HEK293 (cell line): ENCODE measurements around the gene RXFP4.

Experiments
- CTCF ChIA-PET: fragments of 350-600 bp; formaldehyde crosslinking; extraction: SDS; loops from one replicate; lab custom pipeline; 2021; ENCODE audit warnings: antibody characterized with exemption; lab: Yijun Ruan, JAX
- POLR2A ChIA-PET: fragments of 300-600 bp; formaldehyde crosslinking; extraction: SDS; loops from one replicate; lab custom pipeline; 2020; ENCODE audit warnings: antibody characterized with exemption, inconsistent platforms; lab: Yijun Ruan, JAX
- H3K27ac ChIP-seq: fragments of 200-500 bp; sonication (Bioruptor generic); 2 replicates; pipeline ENCODE4 v1.5.1; 2014; ENCODE audit warnings: low read depth, low read length, control low read depth, inconsistent platforms; ENCODE audit errors: extremely low read depth
- H3K36me3 ChIP-seq, 2 experiments: fragments of 200-500 bp in 1 of 2; sonication (Bioruptor generic) in 1 of 2; 1 replicate in 1 of 2; 2 replicates in 1 of 2; pipeline ENCODE4 v1.5.1; 2014 to 2017; ENCODE audit warnings: inconsistent platforms in 2 of 2, low read length in 2 of 2; ENCODE audit not compliant: control insufficient read depth in 2 of 2, insufficient read depth in 1 of 2
- H3K4me1 ChIP-seq: fragments of 200-500 bp; sonication (Bioruptor generic); 2 replicates; pipeline ENCODE4 v1.5.1; 2014; ENCODE audit warnings: mild to moderate bottlenecking, low read length, inconsistent platforms; ENCODE audit not compliant: control insufficient read depth, insufficient read depth
- H3K4me3 ChIP-seq: 2 replicates; pipeline ENCODE4 v1.5.1; 2011; ENCODE audit warnings: low read depth, mild to moderate bottlenecking, control low read depth, low read length, moderate library complexity
- H3K9me3 ChIP-seq: fragments of 200-500 bp; sonication (Bioruptor generic); 2 replicates; pipeline ENCODE4 v1.5.1; 2014; ENCODE audit warnings: low read depth, low read length, inconsistent platforms; ENCODE audit not compliant: control insufficient read depth, insufficient read depth
- BCL11B ChIP-seq: fragments of 450-650 bp; formaldehyde crosslinking; IDR thresholded peaks from 2 replicates; pipeline ENCODE4 v1.5.1; 2016; ENCODE audit warnings: low read depth, missing biosample characterization, missing genetic modification characterization
- CTCF ChIP-seq: fragments of 450-650 bp; formaldehyde crosslinking; IDR thresholded peaks from 2 replicates; pipeline ENCODE4 v1.5.1; 2016; ENCODE audit warnings: missing biosample characterization, missing genetic modification characterization
- IKZF3 ChIP-seq: fragments of 450-650 bp; IDR thresholded peaks from 2 replicates; pipeline ENCODE4 v1.5.0; 2018; ENCODE audit warnings: missing biosample characterization, mild to moderate bottlenecking, missing genetic modification characterization, moderate library complexity
- KLF1 ChIP-seq: fragments of 450-650 bp; formaldehyde crosslinking; IDR thresholded peaks from 2 replicates; pipeline ENCODE4 v1.5.1; 2016; ENCODE audit warnings: missing biosample characterization, missing genetic modification characterization
- KLF7 ChIP-seq: fragments of 450-650 bp; formaldehyde crosslinking; IDR thresholded peaks from 2 replicates; pipeline ENCODE4 v1.5.1; 2016; ENCODE audit warnings: missing biosample characterization, missing genetic modification characterization, borderline replicate concordance
- KLF8 ChIP-seq: fragments of 450-650 bp; formaldehyde crosslinking; IDR thresholded peaks from 2 replicates; pipeline ENCODE4 v1.5.1; 2016; ENCODE audit warnings: missing biosample characterization, missing genetic modification characterization
- MZF1 ChIP-seq: fragments of 450-650 bp; formaldehyde crosslinking; IDR thresholded peaks from 2 replicates; pipeline ENCODE4 v1.5.1; 2017; ENCODE audit warnings: missing biosample characterization, missing genetic modification characterization, borderline replicate concordance
- PRDM1 ChIP-seq: fragments of 450-650 bp; formaldehyde crosslinking; IDR thresholded peaks from 2 replicates; pipeline ENCODE4; 2016; ENCODE audit warnings: missing biosample characterization, missing genetic modification characterization
- RBAK ChIP-seq: fragments of 450-650 bp; formaldehyde crosslinking; IDR thresholded peaks from 2 replicates; pipeline ENCODE4 v1.5.1; 2016; ENCODE audit warnings: missing biosample characterization, missing genetic modification characterization
- SCRT2 ChIP-seq: fragments of 450-650 bp; formaldehyde crosslinking; IDR thresholded peaks from 2 replicates; pipeline ENCODE4 v1.5.1; 2016; ENCODE audit warnings: missing biosample characterization, missing genetic modification characterization
- TRIM28 ChIP-seq: IDR thresholded peaks from 2 replicates; pipeline ENCODE4 v1.6.1; 2011; ENCODE audit warnings: low read length, control low read depth, borderline replicate concordance
- ZBTB17 ChIP-seq: fragments of 450-650 bp; formaldehyde crosslinking; IDR thresholded peaks from 2 replicates; pipeline ENCODE4 v1.5.1; 2016; ENCODE audit warnings: missing biosample characterization, missing genetic modification characterization
- ZBTB21 ChIP-seq: fragments of 450-650 bp; formaldehyde crosslinking; IDR thresholded peaks from 2 replicates; pipeline ENCODE4 v1.5.1; 2017; ENCODE audit warnings: missing biosample characterization, missing genetic modification characterization
- ZNF114 ChIP-seq: fragments of 450-650 bp; formaldehyde crosslinking; IDR thresholded peaks from 2 replicates; pipeline ENCODE4 v1.5.0; 2017; ENCODE audit warnings: missing biosample characterization, missing genetic modification characterization
- ZNF140 ChIP-seq: fragments of 450-650 bp; formaldehyde crosslinking; IDR thresholded peaks from 2 replicates; pipeline ENCODE4 v1.5.1; 2016; ENCODE audit warnings: missing biosample characterization, missing genetic modification characterization
- ZNF184 ChIP-seq: fragments of 450-650 bp; IDR thresholded peaks from 2 replicates; pipeline ENCODE4 v1.5.1; 2018; ENCODE audit warnings: missing biosample characterization, mild to moderate bottlenecking, missing genetic modification characterization
- ZNF302 ChIP-seq: fragments of 450-650 bp; formaldehyde crosslinking; IDR thresholded peaks from 2 replicates; pipeline ENCODE4 v1.5.1; 2016; ENCODE audit warnings: missing biosample characterization, missing genetic modification characterization, low read depth
- ZNF354C ChIP-seq: fragments of 450-650 bp; formaldehyde crosslinking; IDR thresholded peaks from 2 replicates; pipeline ENCODE4 v1.5.1; 2016; ENCODE audit warnings: missing biosample characterization, missing genetic modification characterization, low read depth, borderline replicate concordance
- ZNF366 ChIP-seq: fragments of 450-650 bp; formaldehyde crosslinking; conservative IDR thresholded peaks from 2 replicates; pipeline ENCODE4 v1.5.1; 2016; ENCODE audit warnings: missing biosample characterization, missing genetic modification characterization
- ZNF394 ChIP-seq: fragments of 450-650 bp; formaldehyde crosslinking; IDR thresholded peaks from 2 replicates; pipeline ENCODE4 v1.5.1; 2016; ENCODE audit warnings: missing biosample characterization, missing genetic modification characterization, mild to moderate bottlenecking, moderate library complexity, borderline replicate concordance
- ZNF449 ChIP-seq: fragments of 450-650 bp; formaldehyde crosslinking; IDR thresholded peaks from 2 replicates; pipeline ENCODE4 v1.5.1; 2017; ENCODE audit warnings: missing biosample characterization, mild to moderate bottlenecking, missing genetic modification characterization, moderate library complexity
- ZNF48 ChIP-seq: fragments of 450-650 bp; formaldehyde crosslinking; IDR thresholded peaks from 2 replicates; pipeline ENCODE4 v1.5.1; 2016; ENCODE audit warnings: missing biosample characterization, missing genetic modification characterization
- ZNF501 ChIP-seq: fragments of 450-650 bp; formaldehyde crosslinking; IDR thresholded peaks from 2 replicates; pipeline ENCODE4 v1.5.1; 2016; ENCODE audit warnings: missing biosample characterization, missing genetic modification characterization
- ZNF549 ChIP-seq: fragments of 450-650 bp; IDR thresholded peaks from 2 replicates; pipeline ENCODE4 v1.5.1; 2018; ENCODE audit warnings: missing biosample characterization, missing genetic modification characterization, mild to moderate bottlenecking, inconsistent platforms, moderate library complexity
- ZNF555 ChIP-seq: fragments of 450-650 bp; formaldehyde crosslinking; conservative IDR thresholded peaks from 2 replicates; pipeline ENCODE4 v1.5.1; 2017; ENCODE audit warnings: missing biosample characterization, mild to moderate bottlenecking, missing genetic modification characterization, inconsistent platforms
- ZNF660 ChIP-seq: fragments of 450-650 bp; IDR thresholded peaks from 2 replicates; pipeline ENCODE4 v1.5.1; 2018; ENCODE audit warnings: missing biosample characterization, mild to moderate bottlenecking, missing genetic modification characterization
- ZSCAN30 ChIP-seq: fragments of 450-650 bp; IDR thresholded peaks from 2 replicates; pipeline ENCODE4 v1.5.1; 2018; ENCODE audit warnings: missing biosample characterization, mild to moderate bottlenecking, missing genetic modification characterization, moderate library complexity
- ZSCAN4 ChIP-seq: fragments of 450-650 bp; formaldehyde crosslinking; IDR thresholded peaks from 2 replicates; pipeline ENCODE4 v1.5.1; 2017; ENCODE audit warnings: missing biosample characterization, missing genetic modification characterization
- TF ChIP-seq, protein P1 (sequence below): fragments of 450-650 bp; formaldehyde crosslinking; IDR thresholded peaks from 2 replicates; pipeline ENCODE4 v1.5.1; 2016; ENCODE audit warnings: missing biosample characterization, missing genetic modification characterization
- TF ChIP-seq, protein P2 (sequence below): fragments of 450-650 bp; formaldehyde crosslinking; IDR thresholded peaks from 2 replicates; pipeline ENCODE4 v1.5.1; 2017; ENCODE audit warnings: missing biosample characterization, missing genetic modification characterization
- TF ChIP-seq, protein P3 (sequence below): fragments of 450-650 bp; formaldehyde crosslinking; IDR thresholded peaks from 2 replicates; pipeline ENCODE4 v1.5.1; 2016; ENCODE audit warnings: missing biosample characterization, missing genetic modification characterization, low read depth

The RXFP4 gene

GRCh38 chr1:155938220-155938627 is 3.2 kb upstream of the RXFP4 start:
- POLR2A ChIA-PET = interaction anchor here (0.5 to 1.4 kb wide), 8 partner anchors 37 to 676 kb away, joined by 3 to 8 read pairs (median 4); no protein-coding TSS in a partner anchor
- peaks cover 3 to 6% of the 10 kb centered on the region in 2 experiments; a peak in 2 of 3 replicates for H3K36me3 ChIP-seq
- no peak overlapping the region for H3K4me3 ChIP-seq
- CTCF ChIA-PET = interaction anchor here (0.6 to 5.3 kb wide), 41 partner anchors 11 to 894 kb away, joined by 3 to 104 read pairs (median 4); partner anchors contain the start of gene ARHGEF2
- H3K27ac ChIP-seq = no peak overlapping the region
- H3K9me3 ChIP-seq = no peaks in the 10 kb centered on the region
- peaks cover 19% of the 10 kb centered on the region for H3K4me1 ChIP-seq
- TF ChIP-seq ZNF660 (tag by site-specific recombination) (peak; percentile 85; the same call in 1 of the 2 replicates), ZSCAN4 (tag by site-specific recombination) (no peak), ZNF449 (tag by site-specific recombination) (peak; percentile 98), ZSCAN30 (tag by site-specific recombination) (0 out of 2 replicates have a peak, but pooled peaks have one; percentile 14), ZNF354C (no peak), IKZF3 (peak; percentile 96), RBAK (tag by site-specific recombination) (no peak), PRDM1 (tag by site-specific recombination) (peak; percentile 79), ZNF366 (tag by site-specific recombination) (0 out of 2 replicates have a peak, but pooled peaks have one; percentile 44), ZNF140 (tag by site-specific recombination) (no peak), ZNF549 (no peak), SCRT2 (tag by site-specific recombination) (no peak), MZF1 (no peak), BCL11B (tag by site-specific recombination) (no peak), KLF7 (tag by site-specific recombination) (no peak), ZNF394 (tag by site-specific recombination) (peak; percentile 51; the same call in 1 of the 2 replicates), ZNF48 (tag by site-specific recombination) (no peak), ZNF555 (no peak), ZNF501 (tag by site-specific recombination) (no peak), ZNF114 (tag by site-specific recombination) (no peak), ZBTB17 (tag by site-specific recombination) (peak; percentile 44; the same call in 1 of the 2 replicates), ZNF302 (tag by site-specific recombination) (no peak), KLF1 (tag by site-specific recombination) (no peak), CTCF (tag by site-specific recombination) (peak; percentile 85), ZBTB21 (tag by site-specific recombination) (no peak), ZNF184 (tag by site-specific recombination) (no peak), TRIM28 (no peak), KLF8 (tag by site-specific recombination) (peak; percentile 39)
- TF ChIP-seq, protein P1, sequence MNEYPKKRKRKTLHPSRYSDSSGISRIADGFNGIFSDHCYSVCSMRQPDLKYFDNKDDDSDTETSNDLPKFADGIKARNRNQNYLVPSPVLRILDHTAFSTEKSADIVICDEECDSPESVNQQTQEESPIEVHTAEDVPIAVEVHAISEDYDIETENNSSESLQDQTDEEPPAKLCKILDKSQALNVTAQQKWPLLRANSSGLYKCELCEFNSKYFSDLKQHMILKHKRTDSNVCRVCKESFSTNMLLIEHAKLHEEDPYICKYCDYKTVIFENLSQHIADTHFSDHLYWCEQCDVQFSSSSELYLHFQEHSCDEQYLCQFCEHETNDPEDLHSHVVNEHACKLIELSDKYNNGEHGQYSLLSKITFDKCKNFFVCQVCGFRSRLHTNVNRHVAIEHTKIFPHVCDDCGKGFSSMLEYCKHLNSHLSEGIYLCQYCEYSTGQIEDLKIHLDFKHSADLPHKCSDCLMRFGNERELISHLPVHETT (tag by site-specific recombination) = no peak
- TF ChIP-seq, protein P2, sequence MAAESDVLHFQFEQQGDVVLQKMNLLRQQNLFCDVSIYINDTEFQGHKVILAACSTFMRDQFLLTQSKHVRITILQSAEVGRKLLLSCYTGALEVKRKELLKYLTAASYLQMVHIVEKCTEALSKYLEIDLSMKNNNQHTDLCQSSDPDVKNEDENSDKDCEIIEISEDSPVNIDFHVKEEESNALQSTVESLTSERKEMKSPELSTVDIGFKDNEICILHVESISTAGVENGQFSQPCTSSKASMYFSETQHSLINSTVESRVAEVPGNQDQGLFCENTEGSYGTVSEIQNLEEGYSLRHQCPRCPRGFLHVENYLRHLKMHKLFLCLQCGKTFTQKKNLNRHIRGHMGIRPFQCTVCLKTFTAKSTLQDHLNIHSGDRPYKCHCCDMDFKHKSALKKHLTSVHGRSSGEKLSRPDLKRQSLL = peak; percentile 57; the same call in 1 of the 2 replicates
- TF ChIP-seq, protein P3, sequence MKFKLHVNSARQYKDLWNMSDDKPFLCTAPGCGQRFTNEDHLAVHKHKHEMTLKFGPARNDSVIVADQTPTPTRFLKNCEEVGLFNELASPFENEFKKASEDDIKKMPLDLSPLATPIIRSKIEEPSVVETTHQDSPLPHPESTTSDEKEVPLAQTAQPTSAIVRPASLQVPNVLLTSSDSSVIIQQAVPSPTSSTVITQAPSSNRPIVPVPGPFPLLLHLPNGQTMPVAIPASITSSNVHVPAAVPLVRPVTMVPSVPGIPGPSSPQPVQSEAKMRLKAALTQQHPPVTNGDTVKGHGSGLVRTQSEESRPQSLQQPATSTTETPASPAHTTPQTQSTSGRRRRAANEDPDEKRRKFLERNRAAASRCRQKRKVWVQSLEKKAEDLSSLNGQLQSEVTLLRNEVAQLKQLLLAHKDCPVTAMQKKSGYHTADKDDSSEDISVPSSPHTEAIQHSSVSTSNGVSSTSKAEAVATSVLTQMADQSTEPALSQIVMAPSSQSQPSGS (tag by site-specific recombination) = no peak
